Measurements from ENCODE around the gene BICRA.

The BICRA gene

DNA sequence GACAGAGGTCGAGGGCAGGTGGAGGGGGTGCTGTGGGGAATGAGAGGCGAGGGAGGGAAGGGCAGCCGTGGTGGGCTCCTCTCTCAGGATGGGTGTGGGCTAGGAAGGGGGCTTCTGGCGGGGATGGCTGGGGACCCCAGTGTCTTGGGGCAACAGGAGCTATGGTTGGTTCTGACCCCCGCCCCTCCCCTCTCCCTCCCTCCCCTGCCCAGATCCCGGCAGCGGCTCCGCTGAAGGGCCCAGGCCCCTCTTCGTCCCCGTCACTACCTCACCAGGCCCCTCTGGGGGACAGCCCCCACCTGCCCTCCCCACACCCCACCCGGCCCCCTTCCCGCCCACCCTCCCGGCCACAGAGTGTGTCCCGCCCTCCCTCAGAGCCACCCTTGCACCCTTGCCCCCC is 85.0 kb downstream of the BICRA start:
- DNase-seq (ENCODE audit: low read depth in 2 of 2): no peak

DNA sequence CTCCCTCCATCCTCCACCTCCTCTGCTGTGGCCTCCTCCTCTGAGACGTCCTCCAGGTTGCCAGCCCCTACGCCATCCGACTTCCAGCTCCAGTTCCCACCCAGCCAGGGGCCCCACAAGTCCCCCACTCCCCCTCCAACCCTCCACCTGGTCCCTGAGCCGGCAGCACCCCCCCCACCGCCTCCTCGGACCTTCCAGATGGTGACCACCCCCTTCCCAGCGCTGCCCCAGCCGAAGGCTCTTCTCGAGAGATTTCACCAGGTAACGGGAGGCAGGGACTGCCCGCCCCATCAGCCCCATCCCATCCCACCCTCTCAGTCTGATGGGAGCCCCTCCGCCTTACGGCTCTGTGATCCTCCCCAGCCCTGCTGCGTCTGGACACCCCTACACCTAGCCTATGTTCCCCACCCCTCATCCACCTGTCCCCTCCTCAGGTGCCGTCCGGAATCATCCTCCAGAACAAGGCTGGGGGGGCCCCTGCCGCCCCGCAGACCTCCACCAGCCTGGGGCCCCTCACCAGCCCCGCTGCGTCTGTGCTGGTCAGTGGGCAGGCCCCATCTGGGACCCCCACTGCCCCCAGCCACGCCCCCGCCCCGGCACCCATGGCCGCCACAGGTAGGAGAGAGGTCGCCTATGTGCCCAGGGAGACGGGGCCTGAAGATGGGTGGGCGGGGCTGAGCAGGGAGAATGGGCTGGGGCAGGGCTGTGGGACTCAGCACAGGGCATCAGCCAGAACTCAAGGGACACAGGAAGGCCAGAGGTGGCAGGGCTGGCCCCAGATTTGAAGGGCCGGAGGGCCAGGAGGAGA is 85.7 kb downstream of the BICRA start:
- DNase-seq (ENCODE audit: low read depth in 2 of 2): no peak

DNA sequence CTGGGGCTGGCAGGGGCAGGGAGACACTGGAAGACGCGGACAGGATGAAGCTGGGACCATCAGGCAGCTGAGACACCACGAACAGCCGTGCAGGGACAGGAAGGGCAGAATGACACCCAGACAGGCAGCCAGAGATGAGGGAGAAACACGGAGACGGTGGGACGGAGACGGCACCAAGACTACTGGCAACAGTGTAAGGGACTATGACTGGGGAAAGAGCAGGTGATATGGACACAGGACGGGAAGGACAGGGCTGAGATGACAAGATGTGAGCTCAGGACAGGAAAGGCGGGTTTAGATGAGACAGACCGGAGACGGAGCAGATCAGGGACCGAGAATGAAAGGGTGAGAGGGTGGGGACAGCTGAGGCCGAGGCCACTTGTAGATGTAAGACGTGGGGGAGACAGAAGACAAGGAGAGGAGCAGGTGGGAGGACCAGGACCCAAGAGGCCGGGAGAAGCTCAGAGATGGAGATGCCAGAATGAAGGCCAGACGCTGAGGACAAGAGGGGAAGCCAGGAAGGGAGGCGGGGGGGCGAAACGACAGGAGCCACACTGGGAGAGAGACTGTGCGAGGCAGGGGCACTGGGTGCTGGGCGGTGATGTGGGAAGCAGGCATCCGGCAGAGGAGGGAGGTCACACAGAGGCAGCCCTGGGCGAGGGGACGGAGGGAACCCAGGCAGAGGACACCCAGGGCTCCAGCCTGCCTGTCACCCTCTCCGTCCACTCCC is 86.8 kb downstream of the BICRA start:
- no peak for DNase-seq (ENCODE audit: low read depth in 2 of 2)

DNA sequence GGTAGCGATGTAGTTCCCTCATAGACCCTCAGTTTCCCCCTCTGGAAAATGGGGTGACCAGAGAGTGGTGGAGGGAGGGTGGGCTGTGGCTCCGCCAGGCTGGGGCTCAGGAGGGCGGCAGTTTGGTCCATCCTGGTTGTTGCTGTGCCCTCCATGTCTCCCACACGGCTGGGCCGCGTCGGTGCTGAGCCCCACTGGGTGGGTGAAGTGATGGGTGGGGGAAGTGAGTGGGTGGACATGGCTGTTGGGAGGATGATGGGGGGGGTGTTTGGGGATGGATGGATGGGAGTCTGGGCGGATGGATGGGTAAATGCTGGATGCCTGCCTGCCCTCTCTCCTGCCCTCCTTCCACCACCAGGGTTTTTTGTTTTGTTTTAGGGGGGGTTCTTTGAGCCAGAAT is 87.7 kb downstream of the BICRA start:
- no peak for DNase-seq (ENCODE audit: low read depth in 2 of 2)

DNA sequence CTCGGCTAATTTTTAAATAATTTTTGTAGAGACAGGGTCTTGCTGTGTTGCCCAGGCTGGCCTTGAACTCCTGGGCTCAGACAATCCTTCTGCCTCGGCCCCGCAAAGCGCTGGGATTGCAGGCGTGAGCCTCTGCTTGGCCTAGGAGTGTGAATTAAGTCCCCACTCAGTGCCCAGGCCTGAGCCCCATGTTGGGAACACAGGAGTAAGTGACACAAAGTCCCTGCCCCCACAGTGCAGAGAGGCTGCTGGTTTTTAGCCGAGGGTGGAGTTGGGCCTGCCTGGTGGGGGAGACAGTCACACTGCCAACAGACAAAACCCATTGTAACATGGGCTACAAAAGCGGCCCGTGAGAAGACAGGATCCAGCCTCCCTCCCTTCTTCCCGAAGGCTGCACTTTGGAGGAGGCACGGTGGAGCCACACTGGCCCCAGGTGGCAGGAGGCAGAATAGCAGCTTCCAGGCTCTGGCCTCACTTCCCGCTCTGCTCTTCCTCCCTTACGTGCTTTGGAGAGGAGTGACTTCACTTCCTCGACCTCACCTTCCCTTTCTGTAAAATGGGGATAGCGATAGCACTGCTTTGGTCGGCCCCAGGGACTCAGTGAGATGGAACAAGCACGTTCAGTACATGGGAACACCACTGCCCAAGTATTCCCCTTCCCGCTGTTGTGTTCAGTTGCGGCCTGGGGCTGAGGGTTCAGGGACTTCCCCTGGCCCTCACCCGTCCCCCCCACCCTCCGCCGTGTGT is 89.1 kb downstream of the BICRA start:
- peak; percentile 30 to 47 for DNase-seq (ENCODE audit: low read depth in 2 of 2)

DNA sequence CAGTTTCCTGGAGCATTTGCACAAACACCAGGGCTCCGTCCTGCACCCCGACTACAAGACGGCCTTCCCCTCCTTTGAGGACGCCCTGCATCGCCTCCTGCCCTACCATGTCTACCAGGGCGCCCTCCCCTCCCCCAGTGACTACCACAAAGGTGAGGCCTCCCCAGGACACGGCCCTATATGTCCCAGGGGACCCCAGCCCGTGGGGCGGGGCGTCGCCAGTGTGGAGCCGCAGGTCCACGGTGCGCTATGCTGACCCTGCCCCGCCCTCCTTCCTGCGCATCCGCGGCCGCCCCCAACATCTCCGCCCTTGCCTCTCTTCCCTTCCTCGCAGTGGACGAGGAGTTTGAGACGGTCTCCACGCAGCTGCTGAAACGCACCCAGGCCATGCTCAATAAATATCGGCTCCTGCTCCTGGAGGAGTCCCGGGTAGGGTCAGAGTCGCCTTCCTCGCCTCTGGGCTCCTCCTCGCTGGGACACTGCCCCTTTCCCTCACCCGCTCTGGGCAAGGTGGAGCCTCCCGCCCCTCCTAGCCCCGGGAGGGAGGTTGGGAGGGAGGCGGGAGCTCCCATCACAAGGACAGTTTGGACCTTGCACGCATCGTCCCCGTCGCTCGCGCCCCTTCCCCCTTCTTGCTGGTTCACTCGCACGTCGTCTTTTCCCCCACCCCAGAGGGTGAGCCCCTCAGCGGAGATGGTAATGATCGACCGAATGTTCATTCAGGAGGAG is 89.9 kb downstream of the BICRA start:
- no peak for DNase-seq (ENCODE audit: low read depth in 2 of 2)

DNA sequence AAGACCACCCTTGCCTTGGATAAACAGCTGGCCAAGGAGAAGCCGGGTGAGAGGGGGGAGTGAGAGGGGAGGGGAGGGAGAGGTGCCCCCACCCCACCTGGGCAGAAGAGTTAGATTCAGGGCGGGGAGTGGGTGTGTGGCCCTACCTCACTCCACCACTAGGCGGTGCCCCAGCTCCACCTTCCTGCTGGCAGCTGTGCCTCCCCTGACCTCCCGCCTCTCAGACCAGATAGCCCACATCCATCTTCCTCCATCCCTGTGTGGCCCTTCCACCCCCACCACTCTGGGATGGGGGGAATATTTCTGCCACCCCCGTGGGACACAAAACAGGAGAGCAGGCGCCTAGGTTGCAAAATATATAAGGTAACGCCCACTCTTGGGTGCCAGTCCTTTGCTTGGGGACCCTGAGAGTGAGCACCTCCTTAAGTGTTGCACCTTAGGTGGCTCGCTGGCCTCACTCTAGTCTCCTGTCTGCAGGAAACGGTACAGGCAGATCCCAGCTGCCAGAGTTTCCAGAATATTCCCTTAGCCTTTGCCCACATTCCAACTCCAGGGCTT is 90.5 kb downstream of the BICRA start:
- DNase-seq (ENCODE audit: low read depth in 2 of 2): peak; percentile 39 to 49

DNA sequence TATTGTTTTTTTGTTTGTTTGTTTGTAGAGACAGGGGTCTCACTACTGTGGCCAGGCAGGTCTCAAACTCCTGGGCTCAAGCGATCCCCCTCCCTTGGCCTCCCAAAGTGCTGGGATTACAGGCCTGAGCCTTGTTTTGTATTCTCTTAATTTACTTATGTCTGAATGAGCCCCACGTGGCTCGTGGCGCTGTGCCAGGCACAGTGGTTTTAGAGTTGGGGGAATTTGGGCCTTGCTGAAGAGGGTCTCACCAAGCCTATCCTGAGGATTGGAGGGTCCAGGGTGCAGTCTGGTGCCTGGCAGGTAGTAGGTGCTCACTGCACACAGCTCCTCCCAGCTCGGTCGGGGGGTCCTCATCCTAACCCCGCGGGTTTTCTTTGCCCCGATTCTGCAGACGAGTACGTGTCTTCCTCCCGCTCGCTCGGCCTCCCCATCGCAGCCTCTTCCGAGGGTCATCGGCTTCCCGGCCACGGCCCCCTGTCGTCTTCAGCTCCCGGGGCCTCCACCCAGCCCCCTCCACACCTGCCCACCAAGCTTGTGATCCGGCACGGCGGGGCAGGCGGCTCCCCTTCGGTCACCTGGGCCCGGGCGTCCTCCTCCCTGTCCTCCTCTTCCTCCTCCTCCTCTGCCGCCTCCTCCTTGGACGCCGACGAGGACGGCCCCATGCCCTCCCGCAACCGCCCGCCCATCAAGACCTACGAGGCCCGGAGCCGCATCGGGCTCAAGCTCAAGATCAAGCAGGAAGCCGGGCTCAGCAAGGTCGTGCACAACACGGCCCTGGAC is 92.2 kb downstream of the BICRA start:
- DNase-seq (ENCODE audit: low read depth in 2 of 2): no peak

DNA sequence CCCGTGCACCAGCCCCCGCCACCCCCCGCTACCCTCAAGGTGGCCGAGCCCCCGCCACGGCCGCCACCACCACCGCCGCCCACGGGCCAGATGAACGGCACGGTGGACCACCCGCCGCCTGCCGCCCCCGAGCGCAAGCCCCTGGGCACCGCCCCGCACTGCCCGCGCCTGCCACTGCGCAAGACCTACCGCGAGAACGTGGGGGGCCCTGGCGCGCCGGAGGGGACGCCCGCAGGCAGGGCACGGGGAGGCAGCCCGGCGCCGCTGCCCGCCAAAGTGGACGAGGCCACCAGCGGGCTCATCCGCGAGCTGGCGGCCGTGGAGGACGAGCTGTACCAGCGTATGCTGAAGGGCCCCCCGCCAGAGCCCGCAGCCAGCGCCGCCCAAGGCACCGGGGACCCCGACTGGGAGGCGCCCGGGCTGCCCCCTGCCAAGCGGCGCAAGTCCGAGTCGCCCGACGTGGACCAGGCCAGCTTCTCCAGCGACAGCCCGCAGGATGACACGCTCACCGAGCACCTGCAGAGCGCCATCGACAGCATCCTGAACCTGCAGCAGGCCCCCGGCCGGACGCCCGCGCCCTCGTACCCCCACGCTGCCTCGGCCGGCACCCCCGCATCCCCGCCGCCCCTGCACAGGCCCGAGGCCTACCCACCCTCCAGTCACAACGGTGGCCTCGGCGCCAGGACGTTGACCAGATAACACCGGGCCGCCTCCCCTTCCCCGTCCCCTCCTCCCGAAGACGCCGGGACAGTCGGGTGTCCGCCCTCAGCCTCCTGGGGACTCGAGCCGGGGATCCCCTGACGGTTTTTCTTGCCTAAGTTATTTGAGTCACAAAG is 93.0 kb downstream of the BICRA start:
- DNase-seq (ENCODE audit: low read depth in 2 of 2): no peak

DNA sequence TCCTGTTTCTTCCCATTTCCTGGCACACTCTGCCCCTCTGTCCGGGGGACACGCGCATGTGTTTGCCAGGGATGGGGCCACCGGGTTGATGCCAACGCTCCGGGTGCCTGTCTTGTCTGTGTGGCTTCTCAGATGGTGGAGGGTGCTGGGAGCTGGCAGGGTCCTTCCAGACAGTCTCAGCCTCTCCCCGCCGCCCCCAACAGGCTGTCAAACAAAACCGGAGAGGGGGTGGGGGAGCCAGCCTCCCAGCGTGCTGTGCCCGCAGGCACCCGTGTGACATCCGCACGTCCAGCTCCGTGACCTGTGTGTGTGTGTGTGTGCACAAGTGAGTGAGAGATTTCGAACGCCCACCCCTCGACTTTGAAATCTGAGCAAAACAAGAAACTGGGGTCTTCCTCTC is 93.7 kb downstream of the BICRA start:
- DNase-seq (ENCODE audit: low read depth in 2 of 2): no peak

DNA sequence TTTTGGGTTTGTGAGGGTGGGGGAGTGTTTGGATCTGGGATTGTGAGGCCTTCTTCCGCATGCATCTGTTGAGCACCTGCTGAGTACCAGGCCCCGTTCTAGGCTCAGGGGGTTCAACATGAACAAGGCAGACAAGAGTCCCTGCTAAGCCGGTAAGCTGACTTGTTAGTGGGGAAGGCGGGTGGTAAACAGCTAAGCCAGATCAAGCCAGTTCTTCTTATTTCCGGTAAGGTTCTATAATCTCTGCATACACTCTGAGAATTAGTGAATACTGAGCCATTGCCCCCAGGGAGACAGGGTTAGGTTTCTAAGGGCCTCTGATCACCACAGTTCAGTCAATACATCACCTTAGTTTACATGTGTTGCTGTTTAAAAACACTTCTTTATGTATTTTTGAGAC is 94.4 kb downstream of the BICRA start:
- no peak for DNase-seq (ENCODE audit: low read depth in 2 of 2)

DNA sequence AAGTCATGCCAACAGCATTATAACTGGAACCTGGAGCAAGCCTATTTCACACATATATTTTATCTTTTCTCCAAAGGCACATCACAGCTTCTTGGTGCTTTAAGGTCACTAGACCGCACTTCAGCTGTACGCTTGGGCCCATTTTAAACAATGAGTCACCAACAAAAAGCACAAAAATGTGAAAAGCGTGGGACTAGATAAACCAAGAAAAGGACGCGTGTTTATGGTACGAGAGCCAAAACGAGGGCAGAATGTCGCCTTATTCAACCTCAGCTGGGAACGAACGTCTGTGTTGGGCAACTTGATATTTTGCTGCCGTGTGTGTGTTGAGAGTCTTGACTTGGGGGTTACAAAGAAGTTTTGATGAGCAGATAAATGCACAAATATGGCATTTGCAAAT is 95.1 kb downstream of the BICRA start:
- no peak for DNase-seq (ENCODE audit: low read depth in 2 of 2)

DNA sequence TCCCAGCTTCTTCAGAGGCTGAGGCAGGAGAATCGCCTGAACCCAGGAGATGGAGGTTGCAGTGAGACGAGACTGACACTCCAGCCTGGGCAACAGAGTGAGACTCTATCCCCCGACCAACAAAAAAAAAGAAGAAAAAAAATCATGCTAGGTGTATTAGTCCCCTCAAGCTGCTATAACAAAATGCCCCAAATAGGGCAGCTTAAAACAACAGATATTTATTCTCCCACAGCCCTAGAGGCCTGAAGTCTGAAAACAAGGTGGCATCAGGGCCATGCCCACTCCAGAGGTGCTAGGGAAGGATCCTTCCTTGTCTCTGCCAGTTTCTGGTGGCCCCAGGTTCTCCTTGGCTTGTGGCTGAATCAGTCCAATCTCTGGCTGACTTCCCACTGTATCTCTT is 95.7 kb downstream of the BICRA start:
- DNase-seq (ENCODE audit: low read depth in 2 of 2): no peak

DNA sequence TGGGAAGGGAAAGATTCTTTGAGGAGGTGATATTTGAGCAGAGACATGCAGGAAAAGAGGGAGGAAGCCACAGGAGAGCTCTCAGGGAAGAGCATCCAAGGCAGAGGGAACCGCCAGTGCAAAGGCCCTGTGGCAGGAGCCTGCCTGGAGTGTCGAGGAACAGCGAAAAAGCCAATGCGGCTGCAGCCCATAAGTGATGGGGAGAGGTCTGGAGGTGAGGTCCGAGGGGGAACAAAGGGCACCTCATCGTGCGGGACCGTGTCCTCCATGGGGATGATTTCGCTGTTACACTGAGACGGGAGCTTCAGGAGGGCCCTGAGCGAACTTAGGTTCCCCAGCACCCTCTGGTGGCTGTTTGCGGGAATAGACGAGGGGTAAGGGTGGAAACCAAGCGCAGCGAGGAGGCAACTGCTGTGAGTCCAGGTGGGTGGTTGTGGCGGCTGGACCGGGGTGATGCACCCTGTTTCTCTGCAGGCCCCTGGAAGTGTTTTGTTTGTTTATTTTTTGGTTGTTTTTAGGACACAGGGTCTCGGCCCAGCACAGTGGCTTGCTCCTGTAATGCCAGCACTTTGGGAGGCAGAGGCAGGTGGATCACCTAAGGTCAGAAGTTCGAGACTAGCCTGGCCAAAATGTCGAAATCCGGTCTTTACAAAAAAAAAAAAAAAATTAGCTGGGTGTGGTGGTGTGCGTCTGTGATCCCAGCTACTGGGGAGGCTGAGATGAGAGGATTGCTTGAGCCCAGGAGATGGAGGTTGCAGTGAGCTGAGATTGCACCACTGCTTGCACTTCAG is 98.4 kb downstream of the BICRA start:
- DNase-seq (ENCODE audit: low read depth in 2 of 2): peak; percentile 72 to 76

DNA sequence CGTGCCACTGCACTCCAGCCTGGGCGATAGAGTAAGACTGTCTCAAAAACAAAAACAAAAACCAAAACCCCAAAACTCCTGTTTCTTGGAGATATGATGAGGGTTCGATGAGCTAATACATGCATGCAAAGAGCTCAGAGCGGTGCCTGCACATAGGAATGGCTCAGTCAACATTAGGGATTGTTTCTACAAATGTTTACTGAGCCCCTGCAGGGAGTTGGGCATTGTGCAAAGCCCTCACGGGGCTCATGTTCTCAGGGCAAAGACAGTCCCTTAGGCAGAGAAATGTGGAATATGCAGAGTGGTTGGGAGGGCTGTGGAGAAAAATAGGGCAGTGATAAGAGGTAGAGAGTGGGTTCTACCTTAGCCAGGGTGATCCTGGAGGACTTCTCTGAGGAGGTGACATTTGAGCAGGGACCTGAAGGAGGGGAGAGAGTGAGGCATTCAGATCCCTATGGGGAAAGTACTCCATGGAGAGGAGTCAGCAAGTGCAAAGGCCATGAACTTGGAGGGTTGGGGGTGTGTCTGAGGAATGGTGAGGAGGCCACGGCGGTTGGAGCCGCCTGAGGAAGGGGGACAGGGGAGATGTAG is 102.8 kb downstream of the BICRA start:
- DNase-seq (ENCODE audit: low read depth in 2 of 2): no peak

DNA sequence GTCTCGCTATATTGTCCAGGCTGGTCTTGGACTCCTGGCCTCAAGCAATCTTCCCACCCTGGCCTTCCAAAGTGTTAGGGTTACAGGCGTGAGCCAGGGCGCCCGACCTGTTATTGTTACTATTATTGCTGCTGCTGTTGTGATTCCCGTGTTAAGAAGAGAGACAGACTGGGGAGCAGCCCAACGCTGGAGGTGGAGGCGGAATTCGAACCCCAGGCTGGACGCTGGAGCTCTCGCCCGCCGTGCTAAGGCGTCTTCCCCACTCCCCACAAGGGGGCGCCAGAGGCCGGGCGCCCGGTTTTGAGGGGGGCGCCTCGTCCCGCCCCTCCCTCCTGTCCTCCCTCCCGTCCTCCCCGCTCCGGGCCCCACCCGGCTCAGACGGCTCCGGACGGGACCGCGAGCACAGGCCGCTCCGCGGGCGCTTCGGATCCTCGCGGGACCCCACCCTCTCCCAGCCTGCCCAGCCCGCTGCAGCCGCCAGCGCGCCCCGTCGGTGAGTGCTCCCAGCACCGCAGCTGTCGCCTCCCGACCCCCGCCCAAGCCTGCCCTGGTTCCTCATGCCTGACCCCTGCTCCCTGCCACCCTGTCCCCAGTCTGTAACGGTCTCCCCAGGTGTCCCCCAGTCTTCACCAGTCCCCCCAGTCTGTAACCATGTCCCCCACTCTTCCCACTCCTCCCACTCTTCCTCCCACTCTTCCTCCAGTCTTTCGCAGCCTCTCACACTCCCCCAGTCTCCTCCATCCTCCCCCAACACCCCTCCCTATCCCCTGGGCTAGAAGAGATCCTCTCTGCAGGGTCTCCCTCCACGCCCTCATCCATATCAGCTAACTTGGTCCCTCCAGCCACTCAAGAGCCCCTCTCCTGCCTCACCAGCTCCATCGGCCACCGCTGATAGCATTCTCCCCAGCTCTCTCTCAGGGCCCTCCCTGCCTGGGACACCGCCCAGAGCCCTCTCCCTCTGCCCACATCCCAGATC is 104.4 kb downstream of the BICRA start, which contains the start of gene EHD2:
EHD2 (plus strand) TSS at position 377 of the 976 bp plus-strand sequence. CDS start 3,191 bp downstream, outside the sequence.
- peak; percentile 27 to 42 for DNase-seq (ENCODE audit: low read depth in 2 of 2)

DNA sequence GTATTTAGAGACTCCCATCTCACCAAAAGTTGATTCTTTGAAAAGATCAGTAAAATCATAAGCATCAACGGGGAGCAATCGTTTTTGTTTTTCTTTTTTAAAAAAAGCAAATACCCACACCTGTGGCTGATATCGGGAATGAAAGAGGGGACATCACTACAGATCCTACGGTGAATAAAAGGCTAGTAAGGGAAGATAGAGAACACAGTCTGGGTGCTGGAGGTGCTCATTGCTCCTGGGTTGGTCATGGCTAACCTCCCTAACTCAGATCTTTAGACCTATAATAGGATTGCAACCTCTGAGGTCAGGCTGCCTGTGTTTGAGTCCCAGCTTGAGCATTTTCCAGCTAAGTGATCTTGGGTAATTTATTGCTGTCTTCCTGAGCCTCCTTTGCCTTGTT is 105.4 kb downstream of the BICRA start:
- no peak for DNase-seq (ENCODE audit: low read depth in 2 of 2)
